BJ (cell line): ENCODE results near the gene NACC1. TPM values are rescaled to one million over a fixed set of nuclear protein-coding genes. Genes with fewer than 3 reads are reported as not detected.

Experiments
- CTCF ChIA-PET: fragments of 350-600 bp; formaldehyde crosslinking; extraction: SDS; loops from one replicate; lab custom pipeline; 2021; ENCODE audit warnings: antibody characterized with exemption, inconsistent platforms; lab: Yijun Ruan, JAX
- POLR2A ChIA-PET: fragments of 300-600 bp; sonication (Branson Sonifier 250); formaldehyde crosslinking; extraction: SDS; loops from one replicate; lab custom pipeline; 2021; ENCODE audit warnings: antibody characterized with exemption; lab: Charles Lee
- DNase-seq: peaks from one replicate; pipeline ENCODE4 v3.0.0-alpha.2; 2011; ENCODE audit warnings: low read depth
- H3K27me3 ChIP-seq: 2 replicates; pipeline ENCODE4 v1.6.0; 2011; ENCODE audit warnings: low read length; ENCODE audit not compliant: control insufficient read depth, insufficient read depth
- H3K36me3 ChIP-seq: 2 replicates; pipeline ENCODE4 v1.5.1; 2011; ENCODE audit warnings: low read length; ENCODE audit not compliant: control insufficient read depth, insufficient read depth
- H3K4me3 ChIP-seq: 2 replicates; pipeline ENCODE4 v1.5.1; 2011; ENCODE audit warnings: low read depth, mild to moderate bottlenecking, control low read depth, low read length
- CTCF ChIP-seq: IDR thresholded peaks from 2 replicates; pipeline ENCODE4 v1.5.1; 2011; ENCODE audit warnings: low read depth, mild to moderate bottlenecking, control low read depth, inconsistent platforms, low read length, moderate library complexity; ENCODE audit not compliant: insufficient read depth
- polyA plus RNA-seq: library from polyadenylated mRNA; depleted of rRNA; stranded (reverse); fragments of >200 nt; gene quantifications from 2 replicates; pipeline ENCODE4 v1.2.3, GENCODE V29; 2011

The NACC1 gene
- polyA plus RNA-seq, 1 experiment = 98.7 TPM

DNA sequence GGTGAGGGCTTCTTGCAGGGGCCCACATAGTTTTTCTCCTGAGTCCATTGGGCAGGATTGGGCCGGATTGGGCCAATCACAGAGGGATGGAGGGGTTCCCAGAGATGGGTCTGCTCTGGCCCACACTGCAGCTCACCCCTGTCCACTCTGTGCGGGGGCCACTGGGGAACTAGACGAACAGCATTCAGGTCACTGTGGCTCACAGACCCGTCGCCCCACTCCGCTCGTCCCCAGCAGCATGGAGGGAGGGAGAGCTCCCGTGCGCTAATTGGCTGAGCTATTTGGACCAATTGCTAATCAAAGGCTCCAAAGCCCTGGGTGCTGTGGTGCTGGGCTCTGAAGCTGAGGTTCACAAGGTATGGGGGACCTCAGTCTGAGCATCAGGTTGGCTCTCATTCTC lies 11.3 kb downstream of the NACC1 start:
- Histone ChIP-seq H3K4me3 (no peak overlapping the region), H3K36me3 (peaks cover 7% of the 10 kb centered on the region), H3K27me3 (no peaks in the 10 kb centered on the region)
- CTCF ChIA-PET = no interaction called here
- no peak for DNase-seq
- TF ChIP-seq CTCF = no peak
- POLR2A ChIA-PET = no interaction called here

- H3K36me3 ChIP-seq = peaks cover 16% of the 10 kb centered on the region
- DNase-seq = no peak
- no peak for TF ChIP-seq CTCF
- ChIA-PET POLR2A (no interaction called here), CTCF (interaction anchor here (0.8 to 1.7 kb wide), 6 partner anchors 11 to 166 kb away, joined by 3 to 7 read pairs (median 3); partner anchors contain the start of gene NACC1)
- H3K4me3 ChIP-seq = no peak overlapping the region
- H3K27me3 ChIP-seq = no peaks in the 10 kb centered on the region
Measured at GRCh38 chr19:13130886-13131490, 12.9 kb downstream of the NACC1 start.

GRCh38 chr19:13132471-13133180 lies 14.6 kb downstream of the NACC1 start:
- H3K27me3 ChIP-seq = no peaks in the 10 kb centered on the region
- H3K4me3 ChIP-seq = no peak overlapping the region
- H3K36me3 ChIP-seq = peaks cover 25% of the 10 kb centered on the region
- ChIA-PET CTCF (no interaction called here), POLR2A (no interaction called here)
- TF ChIP-seq CTCF = no peak
- DNase-seq = no peak

DNA sequence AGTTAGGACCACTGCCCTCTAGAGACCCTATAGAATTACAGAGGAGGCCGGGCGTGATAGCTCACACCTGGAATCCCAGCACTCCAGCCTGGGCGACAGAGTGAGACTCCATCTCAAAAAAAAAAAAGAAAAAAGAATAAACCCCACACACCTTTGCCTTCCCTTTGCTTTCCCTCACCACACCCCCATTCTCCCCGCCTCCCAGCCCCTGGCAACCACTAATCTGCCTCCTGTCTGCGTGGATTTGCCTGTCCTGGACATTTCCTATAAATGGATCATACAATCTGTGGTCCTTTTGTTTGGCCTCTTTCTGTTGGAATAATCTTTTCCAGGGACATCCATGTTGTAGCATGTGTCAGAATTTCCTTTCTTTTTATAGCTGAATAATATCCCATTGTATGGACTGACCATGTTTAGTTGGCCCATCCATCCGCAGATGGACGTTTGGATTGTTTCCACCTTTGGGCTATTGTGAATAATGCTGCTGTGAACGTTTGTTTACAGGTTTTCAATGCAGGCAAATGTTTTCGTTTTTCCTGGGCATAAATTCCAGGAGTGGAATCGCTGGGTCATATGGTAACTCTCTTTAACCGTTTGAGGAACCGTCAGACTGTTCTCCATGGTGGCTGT lies 15.3 kb downstream of the NACC1 start:
- Histone ChIP-seq H3K4me3 (no peak overlapping the region), H3K36me3 (peaks cover 31% of the 10 kb centered on the region), H3K27me3 (no peaks in the 10 kb centered on the region)
- TF ChIP-seq CTCF = no peak
- no peak for DNase-seq
- ChIA-PET CTCF (interaction anchor here (1.6 kb wide), 1 partner anchor 156 kb away, joined by 3 read pairs; no protein-coding TSS in a partner anchor), POLR2A (no interaction called here)

DNA sequence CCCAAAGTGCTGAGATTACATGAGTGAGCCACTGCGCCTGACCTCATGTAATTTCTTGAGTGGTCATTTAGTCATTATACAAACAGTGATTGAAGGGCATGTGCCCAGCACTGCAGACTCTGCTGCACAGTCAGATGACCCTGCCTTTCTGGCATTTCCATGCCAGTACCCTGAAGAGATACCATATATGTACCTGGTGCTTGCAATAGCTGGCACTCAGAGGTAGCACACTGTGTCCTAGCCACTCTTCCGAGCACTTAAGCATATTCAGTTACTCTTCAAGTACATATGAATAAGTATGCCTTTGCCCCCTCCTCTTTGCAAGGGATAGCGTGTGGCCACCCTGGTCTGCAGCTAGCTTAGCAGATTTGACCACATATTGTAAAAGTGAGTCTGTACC lies 16.6 kb downstream of the NACC1 start:
- ChIA-PET CTCF (interaction anchor here (0.9 to 1.6 kb wide), 4 partner anchors 9 to 169 kb away, joined by 3 to 5 read pairs (median 3); no protein-coding TSS in a partner anchor), POLR2A (no interaction called here)
- Histone ChIP-seq H3K36me3 (peaks cover 38% of the 10 kb centered on the region), H3K27me3 (no peaks in the 10 kb centered on the region), H3K4me3 (no peak overlapping the region)
- DNase-seq = no peak
- no peak for TF ChIP-seq CTCF
